OCI-LY1 (cell line): ENCODE measurements around the gene ATAD3C.
A peak's percentile ranks its signal among the peaks of the same experiment; 100 is the strongest.
"Not testable (repeated sequence)": the region's sequence is repeated elsewhere in the genome, so short reads cannot be mapped to it uniquely, and the experiment has no call there.

Source experiments
- H2AFZ ChIP-seq: fragments of 200-600 bp; sonication (generic), shearing (Covaris generic); 2 replicates; pipeline ENCODE4 v1.6.0; 2014; ENCODE audit warnings: antibody characterized with exemption, mild to moderate bottlenecking, low read length
- H3F3A ChIP-seq: fragments of 200-600 bp; sonication (generic), shearing (Covaris generic); 2 replicates; pipeline ENCODE4 v1.6.0; 2014; ENCODE audit warnings: mild to moderate bottlenecking, antibody characterized with exemption, low read length, moderate library complexity; ENCODE audit not compliant: insufficient read depth
- H3K27ac ChIP-seq: fragments of 200-600 bp; sonication (generic); 2 replicates; pipeline ENCODE4 v1.5.1; 2014; ENCODE audit warnings: low read length, mixed run types, mild to moderate bottlenecking, low read depth; ENCODE audit not compliant: poor library complexity, severe bottlenecking
- H3K27me3 ChIP-seq: fragments of 200-600 bp; sonication (generic); 2 replicates; pipeline ENCODE4 v1.6.0; 2014; ENCODE audit warnings: antibody characterized with exemption, mild to moderate bottlenecking, low read length, moderate library complexity; ENCODE audit not compliant: insufficient read depth
- H3K36me3 ChIP-seq: fragments of 200-600 bp; sonication (generic); 2 replicates; pipeline ENCODE4 v1.6.1; 2014; ENCODE audit warnings: mild to moderate bottlenecking, antibody characterized with exemption, low read length, moderate library complexity, mixed read lengths; ENCODE audit not compliant: insufficient read depth
- H3K4me1 ChIP-seq: fragments of 200-600 bp; sonication (generic); 2 replicates; pipeline ENCODE4 v1.5.1; 2014; ENCODE audit warnings: mild to moderate bottlenecking, low read length, moderate library complexity; ENCODE audit not compliant: insufficient read depth, severe bottlenecking
- H3K4me2 ChIP-seq: fragments of 200-600 bp; sonication (generic), shearing (Covaris generic); 2 replicates; pipeline ENCODE4 v1.6.1; 2014; ENCODE audit warnings: low read length
- H3K4me3 ChIP-seq: fragments of 200-600 bp; sonication (generic); 2 replicates; pipeline ENCODE4 v1.5.1; 2014; ENCODE audit warnings: low read length, low read depth, mild to moderate bottlenecking, mixed read lengths; ENCODE audit not compliant: poor library complexity, severe bottlenecking
- H3K79me2 ChIP-seq: fragments of 200-600 bp; shearing (Covaris generic); 2 replicates; pipeline ENCODE4 v1.6.1; 2016; ENCODE audit warnings: mixed run types, low read length, mixed read lengths; ENCODE audit not compliant: insufficient read depth
- H3K9ac ChIP-seq: fragments of 200-600 bp; sonication (generic), shearing (Covaris generic); 2 replicates; pipeline ENCODE4 v1.6.1; 2014; ENCODE audit warnings: mild to moderate bottlenecking, low read length, mixed read lengths
- H3K9me2 ChIP-seq: fragments of 200-600 bp; sonication (generic), shearing (Covaris generic); 2 replicates; pipeline ENCODE4 v1.6.1; 2014; ENCODE audit warnings: low read depth, mild to moderate bottlenecking, low read length, mixed read lengths
- H3K9me3 ChIP-seq: fragments of 200-600 bp; shearing (Covaris generic); 2 replicates; pipeline ENCODE4 v1.6.1; 2014; ENCODE audit warnings: low read length, mixed read lengths
- H4K20me1 ChIP-seq: fragments of 200-600 bp; sonication (generic), shearing (Covaris generic); 2 replicates; pipeline ENCODE4 v1.6.0; 2016; ENCODE audit warnings: mild to moderate bottlenecking, low read length; ENCODE audit not compliant: insufficient read depth
- CTCF ChIP-seq: fragments of 200-600 bp; sonication (generic), shearing (Covaris generic); IDR thresholded peaks from 2 replicates; pipeline ENCODE4 v1.5.1; 2017; ENCODE audit warnings: mild to moderate bottlenecking, antibody characterized with exemption, low read length, moderate library complexity, mixed read lengths
- EZH2 ChIP-seq: fragments of 200-600 bp; sonication (generic), shearing (Covaris generic); IDR thresholded peaks from 2 replicates; pipeline ENCODE4 v1.8.0; 2017; ENCODE audit warnings: borderline replicate concordance, mixed run types, mild to moderate bottlenecking, antibody characterized with exemption, low read length, moderate library complexity, mixed read lengths

The ATAD3C gene

GRCh38 chr1:1511533-1512285 is 62.2 kb downstream of the ATAD3C start, which contains the start of gene ATAD3A:
Gene ATAD3A (plus strand): TSS chr1:1512162. CDS start chr1:1512269, 107 bp downstream.
- Histone ChIP-seq H3K36me3 (peaks cover 17% of the 10 kb centered on the region), H3K4me1 (peaks cover 20% of the 10 kb centered on the region), H2AFZ (no peak within 1 kb of the TSS), H3K4me2 (peak within 1 kb of the TSS; percentile 84), H3K27ac (peak within 1 kb of the TSS; percentile 84), H4K20me1 (no peaks in the 10 kb centered on the region), H3K9me2 (no peaks in the 10 kb centered on the region), H3F3A (no peaks in the 10 kb centered on the region), H3K9ac (peak within 1 kb of the TSS; percentile 98), H3K79me2 (no peaks in the 10 kb centered on the region), H3K4me3 (peak within 1 kb of the TSS; percentile 96), H3K27me3 (no peaks in the 10 kb centered on the region), H3K9me3 (no peaks in the 10 kb centered on the region)
- no peak for TF ChIP-seq EZH2
- no peak for TF ChIP-seq CTCF

- not testable (repeated sequence) for H3K27ac ChIP-seq, H2AFZ ChIP-seq, H3K79me2 ChIP-seq, H3K9me3 ChIP-seq, H3F3A ChIP-seq, H4K20me1 ChIP-seq, H3K27me3 ChIP-seq, H3K9me2 ChIP-seq
- Histone ChIP-seq H3K36me3 (peaks cover 20% of the 10 kb centered on the region), H3K4me3 (peak overlapping the region; percentile 96), H3K4me2 (peak overlapping the region; percentile 71; the same call in 1 of the 2 replicates), H3K4me1 (peaks cover 20% of the 10 kb centered on the region), H3K9ac (peak overlapping the region; percentile 68; the same call in 1 of the 2 replicates)
Observed at GRCh38 chr1:1512425-1512824, 62.9 kb downstream of the ATAD3C start.

- Histone ChIP-seq H3K9ac (peak overlapping the region; percentile 44; the same call in 1 of the 2 replicates), H3K4me3 (peak overlapping the region; percentile 96), H3K4me2 (peak overlapping the region; percentile 48), H3K4me1 (peaks cover 20% of the 10 kb centered on the region), H3K36me3 (peaks cover 31% of the 10 kb centered on the region)
- not testable (repeated sequence) for H3K9me3 ChIP-seq, H3K27ac ChIP-seq, H3K9me2 ChIP-seq, H3F3A ChIP-seq, H3K27me3 ChIP-seq, H4K20me1 ChIP-seq, H2AFZ ChIP-seq, H3K79me2 ChIP-seq
Observed at GRCh38 chr1:1513675-1514074, 64.2 kb downstream of the ATAD3C start.

- Histone ChIP-seq H3K4me2 (peak overlapping the region; percentile 32; the same call in 1 of the 2 replicates), H3K36me3 (peaks cover 32% of the 10 kb centered on the region), H3K4me1 (peaks cover 20% of the 10 kb centered on the region)
- H2AFZ ChIP-seq, H3K27ac ChIP-seq, H3K9me2 ChIP-seq, H3K9me3 ChIP-seq, H3K4me3 ChIP-seq, H3F3A ChIP-seq, H3K79me2 ChIP-seq, H3K9ac ChIP-seq, H4K20me1 ChIP-seq, H3K27me3 ChIP-seq: not testable (repeated sequence)
Observed at GRCh38 chr1:1514376-1514775, 64.9 kb downstream of the ATAD3C start.

- H3K27me3 ChIP-seq, H3K4me3 ChIP-seq, H3K4me1 ChIP-seq, H2AFZ ChIP-seq, H3K9me2 ChIP-seq, H3K4me2 ChIP-seq, H3F3A ChIP-seq, H3K9me3 ChIP-seq, H4K20me1 ChIP-seq, H3K27ac ChIP-seq, H3K79me2 ChIP-seq, H3K9ac ChIP-seq: not testable (repeated sequence)
- peaks cover 52% of the 10 kb centered on the region for H3K36me3 ChIP-seq
Observed at GRCh38 chr1:1516923-1517322, 67.4 kb downstream of the ATAD3C start.
